GM04503 (cell line): Measurements from ENCODE around the gene PHF20.
"Not testable (repeated sequence)": the region's sequence is repeated elsewhere in the genome, so short reads cannot be mapped to it uniquely, and the experiment has no call there.

Experiments
- DNase-seq: peaks from one replicate; pipeline ENCODE4 v3.0.0-alpha.2; 2012; ENCODE audit warnings: low read depth

PHF20 gene

GRCh38 chr20:35929301-35929700 lies 157.5 kb downstream of the PHF20 start:
- DNase-seq: no peak

DNA sequence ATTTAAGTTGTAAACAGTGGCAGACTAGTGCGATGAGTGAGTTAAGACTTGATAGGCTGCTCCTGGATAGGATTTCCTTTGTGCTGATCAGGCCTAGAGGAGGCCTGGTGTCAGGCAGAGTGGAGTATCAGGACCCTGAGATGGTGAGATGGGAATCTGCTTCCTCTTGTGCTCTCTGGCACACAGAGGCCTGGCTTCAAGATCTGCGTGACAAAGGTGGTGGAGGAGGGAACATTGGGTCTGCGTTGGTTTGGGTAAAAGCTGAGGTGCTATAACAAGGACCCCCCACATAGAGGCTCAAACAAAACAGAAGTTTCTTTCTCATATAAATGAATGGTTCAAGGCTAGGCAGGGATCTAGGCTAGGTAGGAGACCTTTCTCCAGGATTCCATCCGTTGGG lies 162.2 kb downstream of the PHF20 start:
- DNase-seq: no peak

GRCh38 chr20:35939264-35939663 lies 167.4 kb downstream of the PHF20 start:
- DNase-seq: no peak

GRCh38 chr20:35941620-35942019 lies 169.8 kb downstream of the PHF20 start:
- no peak for DNase-seq

DNA sequence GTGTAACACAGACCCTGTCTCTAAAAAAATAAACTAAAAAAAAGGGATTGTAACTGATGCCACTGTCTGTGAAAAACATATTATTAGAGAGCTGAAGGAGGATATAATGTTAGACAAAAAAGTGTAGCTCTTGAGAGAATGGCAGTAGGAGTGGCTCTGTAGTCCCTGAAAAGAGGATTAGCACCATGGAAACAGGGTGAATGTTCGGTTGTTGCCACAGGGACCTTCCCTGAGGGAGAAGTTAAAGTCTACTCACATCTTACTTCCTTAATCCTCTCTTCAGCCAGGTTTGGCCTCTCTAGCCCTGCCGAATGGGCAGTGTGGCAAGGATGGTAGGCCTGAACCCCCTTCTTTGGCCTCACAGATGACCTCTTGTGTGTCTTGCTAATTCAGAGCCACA lies 170.4 kb downstream of the PHF20 start:
- no peak for DNase-seq

DNA sequence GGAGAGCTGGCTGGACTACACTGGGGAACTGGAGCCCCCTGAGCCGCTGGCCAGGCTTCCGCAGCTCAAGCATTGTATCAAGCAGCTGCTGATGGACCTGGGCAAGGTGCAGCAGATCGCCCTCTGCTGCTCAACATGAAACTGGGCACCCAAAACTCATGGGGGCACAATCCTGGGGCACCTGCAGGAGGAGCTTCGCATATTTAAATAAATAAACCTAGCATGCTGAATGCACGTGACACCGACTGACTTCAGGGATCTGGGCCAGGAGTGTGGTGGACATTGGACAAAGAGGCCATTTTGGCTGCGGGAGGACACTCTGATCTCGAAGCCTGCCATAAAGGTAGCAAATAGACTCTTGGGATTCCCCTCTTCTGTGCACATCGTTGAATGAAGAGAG lies 175.7 kb downstream of the PHF20 start:
- no peak for DNase-seq

DNA sequence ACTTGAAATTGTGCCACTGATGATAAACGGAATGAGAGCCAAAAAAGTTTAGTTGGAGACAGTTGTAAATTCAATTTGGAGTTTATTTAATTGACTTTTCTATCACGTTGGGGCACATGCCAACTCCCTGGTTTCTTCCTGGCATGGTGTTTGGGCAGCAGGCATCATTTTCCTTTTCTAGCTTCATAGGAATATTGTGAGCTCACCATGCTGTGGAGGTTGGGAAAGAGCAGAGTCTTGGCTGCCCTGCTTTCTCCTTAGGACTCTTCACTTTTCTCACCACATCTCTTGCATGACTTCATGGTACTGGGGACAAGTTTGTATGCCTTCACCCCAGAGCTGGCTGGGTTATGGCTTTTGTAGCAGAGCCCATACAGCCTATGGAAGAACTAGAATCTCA lies 176.1 kb downstream of the PHF20 start:
- no peak for DNase-seq

- DNase-seq: no peak
Observed at GRCh38 chr20:35950093-35950492, 178.3 kb downstream of the PHF20 start.

DNA sequence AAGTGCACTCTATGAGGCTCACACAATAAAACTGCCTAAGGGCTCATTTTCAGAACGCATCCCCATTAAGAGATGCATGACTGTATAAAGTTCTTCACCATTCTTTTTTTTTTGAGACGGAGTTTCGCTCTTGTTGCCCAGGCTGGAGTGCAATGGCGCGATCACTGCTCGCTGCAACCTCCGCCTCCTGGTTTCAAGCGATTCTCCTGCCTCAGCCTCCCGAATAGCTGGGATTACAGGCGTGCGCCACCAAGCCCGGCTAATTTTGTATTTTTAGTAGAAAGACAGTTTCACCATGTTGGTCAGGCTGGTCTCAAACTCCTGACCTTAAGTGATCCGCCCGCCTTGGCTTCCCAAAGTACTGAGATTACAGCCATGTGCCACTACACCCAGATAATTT lies 180.3 kb downstream of the PHF20 start:
- DNase-seq: not testable (repeated sequence)

DNA sequence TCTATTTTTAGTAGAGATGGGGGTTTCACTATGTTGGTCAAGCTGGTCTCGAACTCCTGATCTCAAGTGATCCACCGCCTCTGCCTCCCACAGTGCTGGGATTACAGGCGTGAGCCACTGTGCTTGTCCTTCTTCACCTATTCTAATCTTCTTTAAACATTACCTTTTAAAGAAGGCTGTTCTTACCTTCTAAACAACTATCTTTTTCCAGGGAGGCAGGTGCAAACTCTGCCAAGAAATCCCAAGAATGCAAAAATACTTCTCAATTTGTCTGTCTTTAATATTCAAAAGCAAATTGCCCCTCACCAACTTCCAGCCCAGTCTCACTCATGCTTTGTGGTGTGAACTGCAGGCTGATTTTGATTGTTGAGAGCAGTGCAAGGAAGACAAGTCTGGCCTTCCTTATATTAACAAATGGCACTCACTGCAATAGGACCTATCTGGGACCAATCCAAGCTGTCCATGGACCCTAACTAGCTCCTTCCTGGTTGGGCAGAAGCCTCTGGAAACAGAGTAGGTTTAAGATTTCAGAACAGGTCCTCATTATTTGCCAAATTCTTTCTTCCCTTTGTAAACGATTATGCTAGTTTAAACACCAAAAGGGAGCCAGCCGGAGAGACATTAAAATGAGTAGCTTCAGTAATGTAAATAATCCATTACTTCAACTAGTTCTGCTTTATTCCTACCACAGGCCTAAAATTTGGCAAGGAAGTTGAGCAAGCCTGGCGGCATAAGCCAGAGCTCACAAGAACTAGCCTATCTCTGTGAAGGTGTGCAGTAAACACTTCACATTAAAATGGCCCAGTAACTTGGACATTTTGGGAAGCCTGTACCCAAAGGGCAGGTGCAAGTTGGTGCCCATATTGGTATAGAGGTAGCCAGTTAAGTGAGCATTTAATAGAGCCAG lies 180.9 kb downstream of the PHF20 start:
- DNase-seq: no peak

GRCh38 chr20:35953387-35954199 lies 181.8 kb downstream of the PHF20 start:
- no peak for DNase-seq

DNA sequence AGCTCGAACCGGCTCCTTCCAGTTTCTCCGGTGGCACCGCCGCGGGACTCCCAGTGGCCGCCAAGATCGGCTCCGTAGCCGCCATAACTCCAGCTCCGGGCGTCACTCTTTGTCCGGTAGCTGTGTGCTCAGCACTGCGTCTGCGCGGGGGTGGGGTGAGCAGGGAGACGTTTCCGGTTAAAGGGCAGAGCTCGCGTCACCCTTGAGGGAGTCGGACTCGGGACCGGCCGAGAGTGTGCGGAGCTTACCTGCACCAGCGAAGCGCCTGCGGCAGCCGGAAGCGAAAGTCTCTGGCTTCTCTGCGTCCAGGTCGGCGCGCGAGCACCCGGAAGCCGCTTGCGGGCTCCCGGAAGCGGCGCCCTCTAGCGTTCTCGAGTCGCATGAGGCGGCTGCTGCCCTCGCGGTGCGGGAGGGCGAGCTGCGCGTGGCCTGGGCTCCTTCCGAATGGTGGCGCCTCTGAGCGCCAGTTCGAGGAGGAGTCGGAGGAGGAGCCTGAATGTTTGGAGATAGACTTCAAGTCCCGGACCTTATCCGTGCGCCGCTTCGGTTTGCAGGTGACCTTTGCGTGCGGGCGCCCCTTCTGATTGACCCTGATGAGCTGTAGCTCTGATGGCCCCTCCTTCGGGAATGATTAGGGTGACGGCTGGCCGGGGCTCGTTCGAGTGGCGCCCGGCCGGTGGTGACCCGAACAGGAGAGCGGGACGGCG lies 182.5 kb downstream of the PHF20 start, which contains the start of gene SCAND1:
TSS of gene SCAND1 (minus strand) at position 303 of the 707 bp plus-strand sequence. CDS start at position 85, 218 bp downstream.
- DNase-seq: peak; percentile 80

DNA sequence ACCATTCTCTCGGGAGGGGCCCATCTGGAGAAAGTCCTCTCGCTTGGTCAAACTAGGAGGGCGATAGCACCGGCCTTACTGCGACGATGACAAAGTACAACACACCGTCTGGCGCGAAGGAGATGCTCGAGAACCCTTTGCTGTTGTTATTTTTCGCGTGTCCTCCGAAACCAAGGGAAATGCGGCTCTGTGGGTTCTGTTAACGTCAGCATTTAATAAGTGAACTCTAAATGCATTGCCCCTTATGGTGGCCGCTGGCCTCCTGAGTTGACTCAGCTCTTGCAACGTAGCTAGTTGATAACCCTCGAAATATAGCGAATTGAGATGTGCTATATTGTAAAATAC lies 183.1 kb downstream of the PHF20 start:
- peak; percentile 12 for DNase-seq

DNA sequence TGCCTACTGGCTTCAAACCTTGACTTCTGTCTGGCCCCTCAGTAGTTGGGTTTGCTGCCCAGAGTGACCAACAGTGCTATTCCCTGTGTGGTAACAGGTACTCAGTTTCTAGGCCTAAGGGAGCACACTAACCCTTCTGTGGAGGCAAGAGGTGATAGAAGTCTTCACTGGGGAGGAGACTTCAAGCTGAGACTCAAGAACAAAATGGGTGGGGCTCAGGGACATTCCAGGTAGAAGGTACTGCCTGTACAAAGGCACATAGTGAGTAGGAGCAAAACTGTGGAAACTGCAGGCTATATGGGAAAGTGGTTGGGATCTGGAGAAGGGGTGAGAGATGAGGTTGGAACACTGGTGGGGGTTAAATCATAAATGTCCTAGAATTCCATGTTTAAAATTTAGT lies 184.8 kb downstream of the PHF20 start:
- DNase-seq: no peak

DNA sequence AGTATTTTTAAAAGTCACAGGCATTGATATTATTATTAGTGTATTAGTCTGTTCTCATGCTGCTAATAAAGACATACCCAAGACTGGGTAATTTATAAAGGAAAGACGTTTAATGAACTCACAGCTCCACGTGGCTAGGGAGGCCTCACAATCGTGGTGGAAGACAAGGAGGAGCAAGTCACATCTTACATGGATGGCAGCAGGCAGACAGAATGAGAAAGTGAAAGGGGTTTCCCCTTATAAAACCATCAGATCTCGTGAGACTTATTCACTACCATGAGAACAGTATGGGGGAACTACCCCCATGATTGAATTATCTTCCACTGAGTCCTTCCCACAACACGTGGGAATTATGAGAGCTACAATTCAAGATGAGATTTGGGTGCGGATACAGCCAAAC lies 187.5 kb downstream of the PHF20 start:
- not testable (repeated sequence) for DNase-seq

GRCh38 chr20:35963878-35964277 lies 192.1 kb downstream of the PHF20 start:
- DNase-seq: no peak

DNA sequence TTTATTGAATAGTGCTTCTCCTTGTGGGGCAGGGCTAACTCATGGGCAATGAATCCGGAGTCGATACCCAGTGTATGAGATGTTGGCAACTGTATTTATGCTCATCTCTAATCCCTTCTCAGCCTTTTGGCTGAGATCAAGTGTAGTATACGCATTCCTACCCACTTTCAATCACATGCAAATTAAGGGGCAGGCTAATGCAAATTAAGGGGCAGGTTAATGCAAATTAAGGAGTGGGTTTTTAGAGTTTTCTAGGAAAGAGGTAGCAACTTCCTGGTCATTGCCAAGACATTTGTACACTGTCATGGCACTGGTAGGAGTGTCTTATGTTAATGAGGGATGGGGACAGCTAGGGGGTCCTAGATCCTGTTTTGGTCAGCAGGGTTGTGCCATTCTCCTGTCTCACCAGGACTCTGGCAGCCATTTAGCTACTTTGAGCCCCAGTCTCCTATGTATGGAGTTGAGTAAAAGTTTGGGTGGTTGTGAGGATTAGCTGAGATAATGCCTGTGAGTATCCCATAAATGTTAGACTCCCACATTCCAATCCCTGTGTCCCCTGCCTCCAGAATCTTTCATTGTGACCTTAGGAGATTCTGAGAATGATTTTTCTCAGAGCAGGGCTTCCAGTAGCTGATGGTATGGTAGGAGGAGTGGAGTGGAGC lies 196.3 kb downstream of the PHF20 start, which contains the start of gene CNBD2:
TSS of gene CNBD2 (plus strand) at position 612 of the 662 bp plus-strand sequence. CDS start 173 bp downstream, outside the sequence.
- no peak for DNase-seq

GRCh38 chr20:35968930-35969329 lies 197.1 kb downstream of the PHF20 start:
- no peak for DNase-seq

- no peak for DNase-seq
Observed at GRCh38 chr20:35971981-35972380, 200.2 kb downstream of the PHF20 start.

DNA sequence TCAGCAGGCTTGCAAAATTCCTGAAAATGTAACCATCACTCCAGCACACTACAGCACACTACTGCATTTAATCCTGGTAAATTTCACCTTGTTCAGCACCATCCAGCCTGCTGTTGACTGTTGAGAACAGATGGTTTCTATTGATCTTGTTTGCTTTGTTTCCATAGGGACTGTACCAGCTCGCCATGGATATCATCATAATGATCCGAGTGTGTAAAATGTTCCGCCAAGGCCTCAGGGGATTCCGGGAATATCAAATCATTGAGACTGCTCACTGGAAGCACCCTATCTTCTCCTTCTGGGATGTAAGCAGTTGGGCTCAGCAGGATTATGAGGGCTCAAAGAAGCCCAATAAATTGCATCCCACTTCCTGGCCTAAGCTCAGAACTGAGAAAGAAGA lies 200.6 kb downstream of the PHF20 start:
- DNase-seq: no peak

DNA sequence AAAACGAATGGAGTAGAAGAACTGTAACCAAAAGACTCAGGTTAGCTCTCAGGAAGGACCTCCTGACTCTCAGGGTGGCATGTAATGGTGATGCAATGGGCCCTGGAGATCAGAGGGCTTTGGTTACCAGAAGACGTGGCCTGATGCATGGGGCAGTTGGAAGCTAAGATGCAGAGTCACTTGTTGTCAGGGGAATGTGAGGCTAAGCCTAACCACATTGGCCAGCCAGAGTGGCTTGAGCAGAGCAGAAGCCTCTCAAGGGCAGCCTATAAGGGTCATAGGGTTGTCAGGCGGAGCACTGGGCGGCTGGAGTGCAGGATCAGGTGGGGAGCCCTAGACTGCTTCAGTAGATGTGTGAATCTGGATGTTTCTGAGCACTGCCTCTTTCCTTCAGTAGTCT lies 202.4 kb downstream of the PHF20 start:
- DNase-seq: no peak
